Hematopoietic multipotent progenitor cell treated with erythropoietin and hydrocortisone succinate and interleukin-3 and kit ligand, for 4 days (in vitro differentiated cells): ENCODE results near the gene USP20.

Source experiments
- DNase-seq: peaks from one replicate; pipeline ENCODE4 v3.0.0-alpha.2; 2015

The USP20 gene

GRCh38 chr9:129823935-129824601 lies 11.2 kb upstream of the USP20 start, which contains the start of gene TOR1A:
TSS of gene TOR1A (minus strand) at chr9:129824136. CDS start at chr9:129824085, 51 bp downstream.
- peak; percentile 97 for DNase-seq

- peak; percentile 42 for DNase-seq
Measured at GRCh38 chr9:129826344-129826743, 8.9 kb upstream of the USP20 start.

- DNase-seq = no peak
Measured at GRCh38 chr9:129826759-129827158, 8.5 kb upstream of the USP20 start.

GRCh38 chr9:129828051-129828450 lies 7.2 kb upstream of the USP20 start:
- peak; percentile 80 for DNase-seq

- no peak for DNase-seq
Measured at GRCh38 chr9:129828969-129829368, 6.3 kb upstream of the USP20 start.

- DNase-seq = no peak
Measured at GRCh38 chr9:129832982-129833381, 2.3 kb upstream of the USP20 start.

GRCh38 chr9:129834489-129835127 lies 650 bp upstream of the USP20 start:
- DNase-seq = peak; percentile 55

GRCh38 chr9:129835860-129836223 lies 584 bp downstream of the USP20 start:
- DNase-seq = peak; percentile 47

- DNase-seq = peak; percentile 83
Measured at GRCh38 chr9:129836311-129837007, 1.2 kb downstream of the USP20 start.

GRCh38 chr9:129838707-129839259 lies 3.5 kb downstream of the USP20 start:
- DNase-seq = peak; percentile 38

- no peak for DNase-seq
Measured at GRCh38 chr9:129839324-129840023, 4.2 kb downstream of the USP20 start.

GRCh38 chr9:129840034-129840433 lies 4.8 kb downstream of the USP20 start:
- no peak for DNase-seq

GRCh38 chr9:129841071-129841470 lies 5.8 kb downstream of the USP20 start:
- DNase-seq = peak; percentile 20

- no peak for DNase-seq
Measured at GRCh38 chr9:129845373-129845772, 10.1 kb downstream of the USP20 start.

- DNase-seq = no peak
Measured at GRCh38 chr9:129848712-129849441, 13.6 kb downstream of the USP20 start.

- no peak for DNase-seq
Measured at GRCh38 chr9:129849901-129850300, 14.6 kb downstream of the USP20 start.

GRCh38 chr9:129850821-129851550 lies 15.7 kb downstream of the USP20 start:
- no peak for DNase-seq

GRCh38 chr9:129851821-129852220 lies 16.6 kb downstream of the USP20 start:
- DNase-seq = no peak

- no peak for DNase-seq
Measured at GRCh38 chr9:129852579-129852978, 17.3 kb downstream of the USP20 start.

- no peak for DNase-seq
Measured at GRCh38 chr9:129853614-129854013, 18.4 kb downstream of the USP20 start.

GRCh38 chr9:129854588-129855110 lies 19.4 kb downstream of the USP20 start:
- DNase-seq = peak; percentile 42
